ENCODE data around the gene CDH16. TPM values are rescaled to one million over a fixed set of nuclear protein-coding genes. Genes with fewer than 3 reads are reported as not detected.

CDH16 gene
- total and polyA plus RNA-seq, 2 of the 13 experiments (the other 11 are each of a cell fraction or from before 2014, with no cell fraction given), result 2.7 to 3.9 TPM

DNA sequence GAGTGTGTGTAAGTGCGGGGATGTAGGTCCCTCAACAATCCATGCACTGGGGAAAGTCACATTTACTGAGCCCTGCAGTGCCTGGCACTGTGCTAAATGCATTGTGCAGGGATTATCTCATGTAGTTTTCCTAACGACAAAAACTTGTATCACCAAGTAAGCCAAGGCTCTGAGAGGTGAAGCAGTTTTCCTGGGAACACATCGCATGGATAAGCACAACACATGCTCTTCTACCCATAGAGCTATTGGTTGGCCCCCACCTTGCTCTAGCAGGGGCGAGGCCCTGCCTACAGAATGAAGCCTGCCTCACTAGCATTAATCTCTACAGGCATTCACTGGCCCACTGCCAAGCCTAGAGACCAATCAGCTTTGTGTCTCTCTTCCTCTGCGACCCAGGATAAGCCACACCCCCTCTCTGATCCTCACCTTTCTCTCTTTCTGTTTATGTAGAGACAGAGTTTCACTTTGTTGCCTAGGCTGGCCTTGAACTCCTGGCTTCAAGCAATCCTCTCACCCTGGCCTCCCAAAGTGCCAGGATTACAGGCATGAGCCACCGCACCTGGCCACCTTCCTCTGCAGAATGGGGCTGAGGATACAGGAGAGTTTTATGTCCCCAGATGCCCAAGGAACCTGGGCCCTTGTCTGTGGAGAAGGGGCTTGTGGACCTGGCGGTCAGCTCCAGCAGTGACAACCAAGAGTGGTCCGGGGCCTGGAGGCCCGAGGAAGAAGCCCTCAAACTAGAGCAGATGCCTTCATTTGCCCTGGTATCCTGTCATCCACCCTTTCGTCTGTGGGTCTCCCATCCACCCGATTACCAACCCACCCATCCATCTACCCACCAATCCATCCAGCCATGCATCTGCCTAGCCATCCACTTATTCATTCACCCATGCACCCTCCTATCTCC is 12.8 kb downstream of the CDH16 start (continued):
- TF ChIP-seq ZNF230 (CRISPR knock-in tag; IDR thresholded peaks at IDR 0.05), result 0 out of 2 replicates have a peak, but pooled peaks have one; percentile 46
- TF ChIP-seq ZNF703 (CRISPR knock-in tag; IDR thresholded peaks at IDR 0.05; ENCODE audit: borderline replicate concordance), result no peak; the same call in 1 of the 2 replicates
- TF ChIP-seq ATF7-NPFF (CRISPR knock-in tag; IDR thresholded peaks at IDR 0.05; ENCODE audit: low read depth), result peak; percentile 73; the same call in 1 of the 2 replicates
- no peak for TF ChIP-seq FUBP1 (CRISPR knock-in tag; IDR thresholded peaks at IDR 0.05; ENCODE audit: borderline replicate concordance)
- peak; percentile 16; the same call in 1 of the 2 replicates for TF ChIP-seq KMT2B (CRISPR knock-in tag; IDR thresholded peaks at IDR 0.05)
- TF ChIP-seq EZH2 (conservative IDR thresholded peaks at IDR 0.05; ENCODE audit: low read depth, low read length), result no peak
- peak; percentile 22; the same call in 1 of the 2 replicates for TF ChIP-seq CREM (IDR thresholded peaks at IDR 0.05)
- no peak for TF ChIP-seq CREM (CRISPR knock-in tag; IDR thresholded peaks at IDR 0.05)
- TF ChIP-seq NCOA1 (CRISPR knock-in tag; IDR thresholded peaks at IDR 0.05), result no peak; the same call in 1 of the 2 replicates
- no peak for TF ChIP-seq SOX6 (IDR thresholded peaks at IDR 0.05)
- peak; percentile 83 for TF ChIP-seq SOX6 (CRISPR knock-in tag; IDR thresholded peaks at IDR 0.05)
- TF ChIP-seq, protein P1, sequence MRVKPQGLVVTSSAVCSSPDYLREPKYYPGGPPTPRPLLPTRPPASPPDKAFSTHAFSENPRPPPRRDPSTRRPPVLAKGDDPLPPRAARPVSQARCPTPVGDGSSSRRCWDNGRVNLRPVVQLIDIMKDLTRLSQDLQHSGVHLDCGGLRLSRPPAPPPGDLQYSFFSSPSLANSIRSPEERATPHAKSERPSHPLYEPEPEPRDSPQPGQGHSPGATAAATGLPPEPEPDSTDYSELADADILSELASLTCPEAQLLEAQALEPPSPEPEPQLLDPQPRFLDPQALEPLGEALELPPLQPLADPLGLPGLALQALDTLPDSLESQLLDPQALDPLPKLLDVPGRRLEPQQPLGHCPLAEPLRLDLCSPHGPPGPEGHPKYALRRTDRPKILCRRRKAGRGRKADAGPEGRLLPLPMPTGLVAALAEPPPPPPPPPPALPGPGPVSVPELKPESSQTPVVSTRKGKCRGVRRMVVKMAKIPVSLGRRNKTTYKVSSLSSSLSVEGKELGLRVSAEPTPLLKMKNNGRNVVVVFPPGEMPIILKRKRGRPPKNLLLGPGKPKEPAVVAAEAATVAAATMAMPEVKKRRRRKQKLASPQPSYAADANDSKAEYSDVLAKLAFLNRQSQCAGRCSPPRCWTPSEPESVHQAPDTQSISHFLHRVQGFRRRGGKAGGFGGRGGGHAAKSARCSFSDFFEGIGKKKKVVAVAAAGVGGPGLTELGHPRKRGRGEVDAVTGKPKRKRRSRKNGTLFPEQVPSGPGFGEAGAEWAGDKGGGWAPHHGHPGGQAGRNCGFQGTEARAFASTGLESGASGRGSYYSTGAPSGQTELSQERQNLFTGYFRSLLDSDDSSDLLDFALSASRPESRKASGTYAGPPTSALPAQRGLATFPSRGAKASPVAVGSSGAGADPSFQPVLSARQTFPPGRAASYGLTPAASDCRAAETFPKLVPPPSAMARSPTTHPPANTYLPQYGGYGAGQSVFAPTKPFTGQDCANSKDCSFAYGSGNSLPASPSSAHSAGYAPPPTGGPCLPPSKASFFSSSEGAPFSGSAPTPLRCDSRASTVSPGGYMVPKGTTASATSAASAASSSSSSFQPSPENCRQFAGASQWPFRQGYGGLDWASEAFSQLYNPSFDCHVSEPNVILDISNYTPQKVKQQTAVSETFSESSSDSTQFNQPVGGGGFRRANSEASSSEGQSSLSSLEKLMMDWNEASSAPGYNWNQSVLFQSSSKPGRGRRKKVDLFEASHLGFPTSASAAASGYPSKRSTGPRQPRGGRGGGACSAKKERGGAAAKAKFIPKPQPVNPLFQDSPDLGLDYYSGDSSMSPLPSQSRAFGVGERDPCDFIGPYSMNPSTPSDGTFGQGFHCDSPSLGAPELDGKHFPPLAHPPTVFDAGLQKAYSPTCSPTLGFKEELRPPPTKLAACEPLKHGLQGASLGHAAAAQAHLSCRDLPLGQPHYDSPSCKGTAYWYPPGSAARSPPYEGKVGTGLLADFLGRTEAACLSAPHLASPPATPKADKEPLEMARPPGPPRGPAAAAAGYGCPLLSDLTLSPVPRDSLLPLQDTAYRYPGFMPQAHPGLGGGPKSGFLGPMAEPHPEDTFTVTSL (CRISPR knock-in tag; IDR thresholded peaks at IDR 0.05; ENCODE audit: borderline replicate concordance), result no peak; the same call in 1 of the 2 replicates
- TF ChIP-seq, protein P2, sequence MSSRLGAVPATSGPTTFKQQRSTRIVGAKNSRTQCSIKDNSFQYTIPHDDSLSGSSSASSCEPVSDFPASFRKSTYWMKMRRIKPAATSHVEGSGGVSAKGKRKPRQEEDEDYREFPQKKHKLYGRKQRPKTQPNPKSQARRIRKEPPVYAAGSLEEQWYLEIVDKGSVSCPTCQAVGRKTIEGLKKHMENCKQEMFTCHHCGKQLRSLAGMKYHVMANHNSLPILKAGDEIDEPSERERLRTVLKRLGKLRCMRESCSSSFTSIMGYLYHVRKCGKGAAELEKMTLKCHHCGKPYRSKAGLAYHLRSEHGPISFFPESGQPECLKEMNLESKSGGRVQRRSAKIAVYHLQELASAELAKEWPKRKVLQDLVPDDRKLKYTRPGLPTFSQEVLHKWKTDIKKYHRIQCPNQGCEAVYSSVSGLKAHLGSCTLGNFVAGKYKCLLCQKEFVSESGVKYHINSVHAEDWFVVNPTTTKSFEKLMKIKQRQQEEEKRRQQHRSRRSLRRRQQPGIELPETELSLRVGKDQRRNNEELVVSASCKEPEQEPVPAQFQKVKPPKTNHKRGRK (CRISPR knock-in tag; IDR thresholded peaks at IDR 0.05), result no peak
- peak; percentile 48; the same call in 1 of the 2 replicates for TF ChIP-seq CBX5 (CRISPR knock-in tag; IDR thresholded peaks at IDR 0.05; ENCODE audit: borderline replicate concordance)
- TF ChIP-seq ZNF317 (CRISPR knock-in tag; IDR thresholded peaks at IDR 0.05), result no peak; the same call in 1 of the 2 replicates
- TF ChIP-seq ZFP41 (CRISPR knock-in tag; IDR thresholded peaks at IDR 0.05; ENCODE audit: borderline replicate concordance), result no peak
- TF ChIP-seq ZNF138 (CRISPR knock-in tag; IDR thresholded peaks at IDR 0.05; ENCODE audit: low read depth), result no peak
- no peak for TF ChIP-seq SMAD9 (CRISPR knock-in tag; IDR thresholded peaks at IDR 0.05)
- TF ChIP-seq SAP130 (CRISPR knock-in tag; IDR thresholded peaks at IDR 0.05; ENCODE audit: low read depth), result peak; percentile 83
- peak; percentile 84; the same call in 1 of the 2 replicates for TF ChIP-seq MIER3 (CRISPR knock-in tag; IDR thresholded peaks at IDR 0.05; ENCODE audit: borderline replicate concordance)
- peak; percentile 62 for TF ChIP-seq TAF1 (CRISPR knock-in tag; IDR thresholded peaks at IDR 0.05)

Measured in HepG2 (cell line).